Body of pancreas (tissue), 4 donors: ENCODE results near the gene CPSF4. TPM values are rescaled to one million over a fixed set of nuclear protein-coding genes. Genes with fewer than 3 reads are reported as not detected.
A peak's percentile ranks its signal among the peaks of the same experiment; 100 is the strongest.

Source experiments
- ATAC-seq: fragments of 150-250 bp; one replicate; pipeline ENCODE4 v1.9.1; 2016
- DNase-seq, 4 donors: peaks; one replicate each; pipeline ENCODE4 v3.0.0-alpha.2; 2019
- H3K27ac ChIP-seq, 4 donors: fragments of 200-600 bp; sonication (generic); 1 replicate in 3 of 4; 2 replicates in 1 of 4; pipeline versions ENCODE4 v1.5.1 to v1.6.1; 2016 to 2019; ENCODE audit warnings: mild to moderate bottlenecking in 1 of 4, mixed read lengths in 1 of 4, moderate library complexity in 1 of 4
- H3K27me3 ChIP-seq, 2 donors: fragments of 200-600 bp; sonication (generic); one replicate each; pipeline ENCODE4 v1.6.0; 2016; ENCODE audit warnings: mild to moderate bottlenecking in 1 of 2
- H3K36me3 ChIP-seq, 2 donors: fragments of 200-600 bp; sonication (generic); replicated peaks in 1 of 2; 2 replicates each; pipeline ENCODE4 v1.5.1; 2016; ENCODE audit warnings: low read depth in 2 of 2; ENCODE audit not compliant: insufficient read depth in 1 of 2
- H3K4me1 ChIP-seq: fragments of 200-600 bp; sonication (generic); one replicate; pipeline ENCODE4 v1.6.0; 2016
- H3K4me3 ChIP-seq, 2 donors: fragments of 200-600 bp; sonication (generic); 1 replicate in 1 of 2; 2 replicates in 1 of 2; pipeline ENCODE4 v1.5.1; 2016 to 2019
- H3K9me3 ChIP-seq, 3 donors: fragments of 200-600 bp; sonication (generic); 1 replicate in 2 of 3; 2 replicates in 1 of 3; pipeline ENCODE4 v1.5.1; 2016
- POLR2A ChIP-seq, 3 donors: fragments of 450-650 bp; IDR thresholded peaks; one replicate each; pipeline ENCODE4 v1.6.1; 2016; ENCODE audit warnings: antibody characterized with exemption in 3 of 3, mild to moderate bottlenecking in 2 of 3
- WGBS, 2 donors: methylation state at CpG; one replicate each; pipeline ENCODE4 v1.1.5; 2017; 5-methylcytosine and 5-hydroxymethylcytosine counted together
- intact Hi-C: fragments of 100-400 bp; cut with DNase I; formaldehyde crosslinking; loops from one replicate; pipeline ENCODE4 v1.15.1; 2023
- total RNA-seq, 2 donors: library from RNA; depleted of rRNA; stranded (reverse); fragments of >200 nt; gene quantifications; one replicate each; pipeline ENCODE4 v1.1.0, GENCODE V29; 2016
- TF ChIP-seq, protein P1 (sequence below), 7 experiments: fragments of 450-650 bp in 4 of 7; fragments of 200-600 bp in 3 of 7; sonication (generic) in 3 of 7; IDR thresholded peaks; one replicate each; pipeline ENCODE4 v1.5.1; 2016 to 2019; ENCODE audit warnings: antibody characterized with exemption in 7 of 7

CPSF4 gene
- total RNA-seq, 2 donors from 2014 or later: 24.4 to 31.1 TPM

DNA sequence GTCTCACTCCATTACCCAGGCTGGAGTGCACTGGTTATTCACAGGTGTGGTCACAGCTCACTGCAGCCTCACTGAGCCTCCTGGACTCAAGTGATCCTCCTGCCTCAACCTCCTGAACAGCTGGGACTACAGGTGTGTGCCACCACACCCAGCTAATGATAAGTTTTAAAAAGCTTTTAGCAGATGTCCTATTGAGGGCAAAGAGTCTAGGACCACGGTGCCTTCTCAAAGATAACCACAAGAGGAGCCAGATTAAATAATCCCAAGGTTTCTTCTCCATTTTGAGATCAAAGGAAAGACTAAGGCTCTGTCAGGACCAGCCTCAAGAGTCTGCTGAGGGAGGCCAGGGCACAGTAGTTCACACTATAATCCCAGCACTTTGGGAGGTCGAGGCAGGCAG is 22.5 kb downstream of the CPSF4 start:
- DNase-seq (no peak), ATAC-seq (no peak)
- H3K36me3 ChIP-seq: peaks cover 0 to 9% of the 10 kb centered on the region in 2 donors
- 81 to 84% methylated on average over 2 of the region's 2 CpGs for WGBS, 2 donors
- intact Hi-C loops: no loop called here
- no peak overlapping the region for H3K4me3 ChIP-seq
- TF ChIP-seq, protein P1, sequence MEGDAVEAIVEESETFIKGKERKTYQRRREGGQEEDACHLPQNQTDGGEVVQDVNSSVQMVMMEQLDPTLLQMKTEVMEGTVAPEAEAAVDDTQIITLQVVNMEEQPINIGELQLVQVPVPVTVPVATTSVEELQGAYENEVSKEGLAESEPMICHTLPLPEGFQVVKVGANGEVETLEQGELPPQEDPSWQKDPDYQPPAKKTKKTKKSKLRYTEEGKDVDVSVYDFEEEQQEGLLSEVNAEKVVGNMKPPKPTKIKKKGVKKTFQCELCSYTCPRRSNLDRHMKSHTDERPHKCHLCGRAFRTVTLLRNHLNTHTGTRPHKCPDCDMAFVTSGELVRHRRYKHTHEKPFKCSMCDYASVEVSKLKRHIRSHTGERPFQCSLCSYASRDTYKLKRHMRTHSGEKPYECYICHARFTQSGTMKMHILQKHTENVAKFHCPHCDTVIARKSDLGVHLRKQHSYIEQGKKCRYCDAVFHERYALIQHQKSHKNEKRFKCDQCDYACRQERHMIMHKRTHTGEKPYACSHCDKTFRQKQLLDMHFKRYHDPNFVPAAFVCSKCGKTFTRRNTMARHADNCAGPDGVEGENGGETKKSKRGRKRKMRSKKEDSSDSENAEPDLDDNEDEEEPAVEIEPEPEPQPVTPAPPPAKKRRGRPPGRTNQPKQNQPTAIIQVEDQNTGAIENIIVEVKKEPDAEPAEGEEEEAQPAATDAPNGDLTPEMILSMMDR (IDR thresholded peaks at IDR 0.05): no peak
- no peak for TF ChIP-seq POLR2A (IDR thresholded peaks at IDR 0.05)
- no peaks in the 10 kb centered on the region for H3K9me3 ChIP-seq
- no peaks in the 10 kb centered on the region for H3K27me3 ChIP-seq
- no peak overlapping the region for H3K27ac ChIP-seq
- H3K4me1 ChIP-seq: peaks cover 37% of the 10 kb centered on the region

DNA sequence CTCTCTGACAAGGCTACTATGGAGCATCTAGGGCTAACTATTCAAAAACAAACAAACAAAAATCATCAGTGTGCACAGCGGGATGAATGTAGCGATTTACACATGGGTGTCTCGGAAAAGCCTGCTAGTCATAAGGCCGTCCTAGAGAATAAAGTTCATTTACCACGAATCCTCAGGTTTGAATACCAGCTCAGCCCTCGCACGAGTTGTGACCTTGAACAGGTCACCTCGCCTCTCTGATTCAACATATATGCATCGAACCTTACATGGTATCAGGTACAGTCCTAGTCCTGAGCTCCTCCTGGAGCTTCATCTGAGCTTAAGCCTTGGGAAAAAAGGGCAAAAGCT is 26.7 kb downstream of the CPSF4 start:
- H3K4me3 ChIP-seq: peak overlapping the region; percentile 21 to 71
- intact Hi-C loops: no loop called here
- no peak for ATAC-seq

DNA sequence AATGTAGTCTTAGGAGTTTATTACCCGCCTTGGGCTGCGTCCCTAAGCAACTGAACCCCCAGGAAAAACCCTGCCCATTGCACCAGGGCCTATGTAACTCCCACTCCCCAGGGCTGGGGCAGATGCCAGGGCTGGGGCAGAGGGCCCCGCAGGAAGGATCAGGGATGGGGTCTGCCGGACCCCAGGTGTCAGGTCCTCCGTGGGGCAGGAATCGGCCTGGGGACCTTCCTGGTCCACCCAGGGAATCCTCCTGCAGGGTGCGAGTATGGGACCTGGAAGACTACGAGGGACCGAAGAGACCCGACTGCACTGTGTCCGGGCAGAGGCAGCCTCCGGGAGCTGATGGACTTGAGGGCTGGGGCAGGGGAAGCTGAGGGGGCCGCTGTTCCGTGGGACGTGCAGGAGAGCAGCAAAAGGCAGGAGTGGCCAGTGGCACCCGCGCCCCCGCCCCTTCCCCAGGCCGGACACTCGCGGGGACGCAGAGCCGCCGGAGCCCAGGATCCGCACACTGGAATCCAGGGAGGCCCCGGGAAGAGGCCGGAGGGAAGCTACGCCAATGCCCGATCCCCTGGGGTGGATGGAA is 29.7 kb downstream of the CPSF4 start:
- WGBS, 2 donors: 88 to 93% methylated on average over 9 to 24 of the region's 29 CpGs
- peaks cover 39% of the 10 kb centered on the region for H3K4me1 ChIP-seq
- ATAC-seq (no peak), DNase-seq (no peak)
- intact Hi-C loops: no loop called here
- H3K4me3 ChIP-seq: no peak overlapping the region
- TF ChIP-seq, protein P1 (IDR thresholded peaks at IDR 0.05): no peak
- no peak for TF ChIP-seq POLR2A (IDR thresholded peaks at IDR 0.05)
- no peaks in the 10 kb centered on the region for H3K9me3 ChIP-seq
- no peaks in the 10 kb centered on the region for H3K36me3 ChIP-seq
- H3K27me3 ChIP-seq: no peaks in the 10 kb centered on the region
- no peak overlapping the region for H3K27ac ChIP-seq

More for the DNA sequence above, 26.7 kb downstream of the CPSF4 start:
- 1 to 2% methylated on average over 9 of the region's 9 CpGs for WGBS, 2 donors
- no peaks in the 10 kb centered on the region for H3K27me3 ChIP-seq
- peak overlapping the region; percentile 58 to 88 (median 79) for H3K27ac ChIP-seq
- peaks cover 48% of the 10 kb centered on the region for H3K4me1 ChIP-seq
- no peaks in the 10 kb centered on the region for H3K9me3 ChIP-seq
- no peaks in the 10 kb centered on the region for H3K36me3 ChIP-seq
- no peak for TF ChIP-seq POLR2A (IDR thresholded peaks at IDR 0.05)
- TF ChIP-seq, protein P1 (IDR thresholded peaks at IDR 0.05): no peak
- no peak for DNase-seq

DNA sequence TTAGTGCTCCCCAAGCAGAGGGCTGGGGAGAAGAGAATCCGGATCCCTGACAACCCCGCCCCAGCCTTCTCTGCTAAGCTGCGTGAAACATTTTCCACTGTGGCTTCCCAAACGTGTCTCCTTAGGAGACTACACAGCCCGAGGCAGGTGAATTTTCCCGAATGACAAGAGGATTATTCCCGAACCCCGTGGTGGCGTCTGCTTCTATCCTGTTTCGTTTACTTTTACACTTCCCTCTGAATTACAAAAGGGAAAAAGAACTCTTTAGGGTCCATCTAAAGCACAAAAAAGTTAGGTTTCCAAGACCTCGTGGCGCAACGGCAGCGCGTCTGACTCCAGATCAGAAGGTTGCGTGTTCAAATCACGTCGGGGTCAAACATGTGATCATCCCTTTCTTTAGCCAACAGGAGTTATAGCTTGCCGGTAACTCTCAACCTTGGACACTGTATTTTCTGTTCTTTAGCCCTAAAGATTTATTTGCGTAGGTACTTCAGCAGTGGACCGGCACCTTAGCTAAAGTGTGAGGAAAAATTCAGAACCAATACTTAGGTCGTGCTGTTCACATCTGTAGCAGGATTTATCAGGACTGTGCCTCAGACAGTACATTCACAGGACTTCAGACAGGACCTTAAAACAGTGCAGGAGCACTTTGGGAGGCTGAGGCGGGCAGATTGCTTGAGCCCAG is 30.8 kb downstream of the CPSF4 start:
- TF ChIP-seq, protein P1 (IDR thresholded peaks at IDR 0.05): no peak
- no peak for TF ChIP-seq POLR2A (IDR thresholded peaks at IDR 0.05)
- ATAC-seq: no peak
- Histone ChIP-seq H3K4me1 (peaks cover 37% of the 10 kb centered on the region), H3K36me3 (no peaks in the 10 kb centered on the region), H3K27ac (peak overlapping the region in 1 of 4 donors; percentile 43), H3K4me3 (no peak overlapping the region), H3K27me3 (no peaks in the 10 kb centered on the region), H3K9me3 (no peaks in the 10 kb centered on the region)
- intact Hi-C loops: no loop called here
- no peak for DNase-seq
- WGBS, 2 donors: 30 to 31% methylated on average over 23 of the region's 23 CpGs
